SU-DHL-6 (cell line): ENCODE measurements around the gene ADGRD1.

Experiments used
- CTCF ChIP-seq: fragments of 200-600 bp; sonication (generic); IDR thresholded peaks from one replicate; pipeline ENCODE4 v1.5.1; 2017; ENCODE audit warnings: antibody characterized with exemption, mild to moderate bottlenecking, low read length, moderate library complexity; ENCODE audit not compliant: insufficient read depth, poor library complexity, severe bottlenecking
- EZH2phosphoT487 ChIP-seq: fragments of 200-600 bp; sonication (generic), shearing (Covaris generic); conservative IDR thresholded peaks from 2 replicates; pipeline ENCODE4 v1.6.1; 2018; ENCODE audit warnings: mild to moderate bottlenecking, antibody characterized with exemption, low read length, moderate library complexity, mixed read lengths

GRCh38 chr12:131114271-131114670, 160.6 kb downstream of the ADGRD1 start:
- no peak for TF ChIP-seq CTCF
- no peak for TF ChIP-seq EZH2phosphoT487
